HepG2 (cell line): ENCODE data around the gene STX8.

ENCODE experiments used
- CTCF ChIP-seq: sonication (generic); formaldehyde crosslinking; IDR thresholded peaks from 2 replicates; pipeline ENCODE4 v1.5.0; 2020; ENCODE audit warnings: mild to moderate bottlenecking, missing genetic modification reagents, moderate library complexity
- ZNF276 ChIP-seq: sonication (generic); formaldehyde crosslinking; IDR thresholded peaks from 2 replicates; pipeline ENCODE4 v1.4.0; 2020; ENCODE audit warnings: mild to moderate bottlenecking, low read depth, missing genetic modification reagents

- TF ChIP-seq ZNF276 (no peak), CTCF (CRISPR knock-in tag) (no peak)
Observed at GRCh38 chr17:9308069-9308468, 267.6 kb downstream of the STX8 start.
